NCI-H2029 treated with DMSO at 0.1 percent for 48 hours (cell line): ENCODE measurements around the gene C1orf116.

Experiments
- DNase-seq: peaks from one replicate; lab custom pipeline; 2025; lab: John Stamatoyannopoulos, UW

The C1orf116 gene

DNA sequence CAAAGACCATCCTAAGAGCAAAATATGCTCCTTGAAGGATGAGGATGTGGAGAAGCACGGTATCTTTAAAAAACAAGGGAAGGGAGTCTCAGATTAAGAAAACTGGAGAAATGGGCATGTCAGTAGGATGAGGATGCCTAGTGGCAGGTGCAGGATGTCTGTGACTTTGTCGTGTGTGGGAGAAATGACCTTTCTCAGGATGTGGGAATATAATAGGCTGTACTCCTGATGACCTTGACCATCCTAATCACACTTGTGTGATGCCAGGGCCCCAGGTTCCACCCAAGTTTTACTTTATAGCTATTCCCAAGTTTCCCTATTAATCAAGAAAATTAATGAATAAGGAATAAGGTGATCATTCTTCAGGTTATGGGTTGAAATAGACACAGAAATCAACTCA, 12.9 kb downstream of the C1orf116 start:
- no peak for DNase-seq

- DNase-seq, result no peak
Observed at GRCh38 chr1:207019161-207019560, 13.4 kb downstream of the C1orf116 start.

DNA sequence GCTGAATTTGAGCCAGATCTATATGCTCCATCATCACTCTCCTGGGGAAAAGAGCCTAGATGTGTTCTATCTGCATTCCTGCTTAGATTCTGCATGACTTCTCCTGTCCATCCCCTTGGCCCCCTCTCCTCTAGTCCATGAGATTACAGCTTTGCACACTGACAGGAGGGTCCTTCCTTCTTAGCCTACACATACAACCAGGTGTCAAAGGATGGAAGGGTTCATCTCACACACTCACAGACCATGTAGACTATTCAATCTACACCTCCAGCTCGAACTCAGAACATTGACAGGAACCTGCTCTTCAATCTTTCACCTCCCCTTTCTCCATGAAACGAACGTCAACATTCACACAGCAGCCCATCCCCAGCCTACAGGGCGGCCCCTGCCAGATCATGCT, 13.8 kb downstream of the C1orf116 start:
- no peak for DNase-seq

GRCh38 chr1:207017615-207018559, 14.7 kb downstream of the C1orf116 start:
- DNase-seq, result no peak

- DNase-seq, result no peak
Observed at GRCh38 chr1:207015791-207016190, 16.8 kb downstream of the C1orf116 start.

GRCh38 chr1:207014728-207015127, 17.8 kb downstream of the C1orf116 start:
- no peak for DNase-seq

DNA sequence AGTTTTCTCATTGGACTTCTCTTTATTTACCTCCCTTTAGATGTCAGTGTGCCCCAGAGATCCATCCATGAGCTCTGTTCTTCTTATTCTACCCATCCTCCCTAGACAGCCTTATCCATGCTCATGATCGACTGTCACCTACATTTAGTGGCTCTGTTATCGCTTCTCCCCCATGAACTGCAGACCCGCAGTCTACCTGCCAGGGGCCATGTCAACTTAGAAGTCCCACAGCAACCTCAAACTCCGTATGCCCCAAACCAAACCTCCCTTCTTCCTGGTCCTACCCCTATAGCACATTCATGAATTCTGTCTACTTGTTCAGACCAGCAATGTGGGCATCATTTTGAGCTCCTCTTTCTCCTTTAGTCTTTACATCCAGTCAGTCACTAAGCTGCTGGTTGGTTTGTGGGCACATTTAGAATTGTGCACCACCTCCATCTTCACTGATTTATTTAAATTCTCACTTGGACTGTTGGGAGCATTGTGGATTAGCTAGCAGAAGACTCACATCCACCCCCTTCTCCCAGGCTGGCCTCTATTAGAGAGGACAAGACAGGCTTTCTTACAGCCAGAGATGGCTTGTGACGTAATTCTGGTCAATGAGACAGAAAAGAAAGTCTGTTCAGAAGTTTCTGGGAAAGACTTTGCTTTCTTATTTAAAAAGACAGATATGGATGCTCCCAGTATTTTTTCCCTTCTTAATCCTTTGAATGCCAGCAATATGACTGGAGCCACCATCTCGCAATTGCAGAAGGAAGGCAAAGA, 19.1 kb downstream of the C1orf116 start:
- no peak for DNase-seq

GRCh38 chr1:207010726-207011125, 21.8 kb downstream of the C1orf116 start:
- no peak for DNase-seq

GRCh38 chr1:207009945-207010344, 22.6 kb downstream of the C1orf116 start:
- DNase-seq, result no peak

DNA sequence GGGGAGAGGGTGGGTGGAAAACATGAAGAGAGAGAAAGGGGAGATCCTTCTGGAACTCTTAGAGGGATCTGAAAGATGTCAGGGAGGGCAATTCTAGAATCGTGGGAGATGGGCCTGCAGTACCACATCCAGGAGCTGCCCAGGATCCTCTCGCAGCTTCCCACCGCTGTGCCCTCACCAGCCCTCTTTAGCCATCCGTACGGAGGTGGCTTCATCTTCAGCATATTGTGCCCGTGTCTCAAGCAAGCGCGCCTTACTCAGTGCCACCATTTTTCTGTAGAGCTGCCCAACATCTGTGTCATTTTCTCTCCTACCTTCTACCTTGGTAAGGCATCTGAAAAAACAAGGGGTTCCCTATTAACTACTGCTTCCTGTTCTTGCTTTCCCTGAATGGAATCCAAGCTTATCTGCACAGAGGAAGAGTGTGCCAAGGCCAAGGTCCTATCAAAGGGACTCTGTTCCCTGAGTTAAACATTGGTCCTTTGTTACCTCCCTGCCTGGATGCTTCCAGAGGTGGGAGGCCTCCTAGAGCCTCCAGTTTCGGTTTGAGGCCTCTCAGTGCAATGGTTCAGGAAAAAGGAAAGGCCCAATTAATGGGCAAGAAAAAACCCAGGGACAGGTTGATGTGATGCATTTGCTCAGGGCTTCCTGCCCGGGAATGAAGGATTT, 23.2 kb downstream of the C1orf116 start:
- no peak for DNase-seq

DNA sequence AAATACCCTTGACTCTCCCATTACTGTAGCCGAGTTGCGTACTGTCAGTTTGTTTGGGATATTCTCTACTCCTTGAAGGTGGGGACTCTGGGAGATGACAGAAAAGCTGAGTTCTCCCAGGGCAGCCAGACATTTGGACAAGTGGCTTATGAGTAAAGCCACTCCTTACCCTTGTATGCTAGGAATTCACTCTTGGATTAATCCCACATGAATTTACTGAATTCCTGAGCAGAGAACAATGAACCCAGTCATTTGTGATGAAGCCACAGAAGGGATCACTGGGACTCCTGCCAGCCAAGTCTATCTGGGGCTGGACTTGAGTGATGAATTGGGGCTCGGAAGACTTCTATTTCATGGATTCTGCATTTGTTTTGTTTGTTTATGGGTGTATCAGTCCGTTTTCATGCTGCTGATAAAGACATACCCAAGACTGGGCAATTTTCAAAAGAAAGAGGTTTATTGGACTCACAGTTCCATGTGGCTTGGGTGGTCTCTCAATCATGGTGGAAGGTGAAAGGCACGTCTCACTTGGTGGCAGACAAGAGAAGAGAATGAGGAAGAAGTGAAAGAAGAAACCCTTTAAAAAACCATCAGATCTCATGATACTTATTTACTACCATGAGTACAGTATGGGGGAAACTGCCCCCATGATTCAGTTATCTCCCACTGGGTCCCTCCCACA, 25.1 kb downstream of the C1orf116 start:
- no peak for DNase-seq

- no peak for DNase-seq
Observed at GRCh38 chr1:207006914-207007313, 25.6 kb downstream of the C1orf116 start.

GRCh38 chr1:207006083-207006482, 26.5 kb downstream of the C1orf116 start:
- DNase-seq, result no peak

DNA sequence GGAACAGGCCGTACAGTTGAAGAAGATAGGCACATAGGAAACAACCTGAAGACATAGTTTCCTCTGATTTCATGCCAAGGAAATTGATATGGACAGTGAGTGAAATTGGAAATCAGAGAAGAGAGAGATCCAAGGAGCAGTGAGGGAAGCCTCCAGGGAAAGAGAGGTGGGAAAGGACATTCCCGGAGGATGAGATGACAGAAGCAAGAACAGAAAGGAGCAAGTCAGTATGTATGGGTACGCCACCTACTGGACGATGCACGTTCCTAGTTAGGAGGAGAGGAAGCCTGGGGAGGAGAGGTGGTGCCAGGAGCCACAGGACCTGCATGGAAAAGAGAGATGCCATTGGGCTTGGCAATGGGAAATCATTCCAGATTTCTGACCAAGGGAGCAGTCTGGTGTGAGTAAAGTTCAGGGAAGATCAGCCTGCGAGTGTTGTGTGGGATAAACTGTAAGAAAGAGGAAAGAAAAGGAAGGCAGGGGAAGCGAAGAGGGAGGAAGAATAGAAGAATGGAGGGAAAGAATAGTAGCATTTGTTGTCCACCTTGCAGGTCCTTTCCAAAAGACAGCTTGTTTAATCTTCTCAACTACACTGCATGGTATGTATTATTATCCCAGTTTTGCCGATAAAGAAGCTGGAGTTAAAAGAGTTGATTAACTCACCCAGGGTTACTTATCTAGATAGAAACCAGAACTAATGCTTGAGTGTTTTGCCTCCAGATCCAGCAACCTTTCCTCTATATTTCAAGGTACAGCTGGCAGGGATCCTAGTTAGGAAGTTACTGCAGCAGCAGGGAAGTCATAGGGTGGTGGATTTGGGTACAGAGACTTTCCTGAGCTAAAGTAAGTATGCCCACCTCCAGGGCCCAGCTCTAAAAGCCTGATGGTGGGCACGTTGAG, 27.4 kb downstream of the C1orf116 start:
- DNase-seq, result peak; percentile 56

- no peak for DNase-seq
Observed at GRCh38 chr1:207003210-207003609, 29.3 kb downstream of the C1orf116 start.

GRCh38 chr1:207002724-207003146, 29.8 kb downstream of the C1orf116 start:
- peak; percentile 91 for DNase-seq

DNA sequence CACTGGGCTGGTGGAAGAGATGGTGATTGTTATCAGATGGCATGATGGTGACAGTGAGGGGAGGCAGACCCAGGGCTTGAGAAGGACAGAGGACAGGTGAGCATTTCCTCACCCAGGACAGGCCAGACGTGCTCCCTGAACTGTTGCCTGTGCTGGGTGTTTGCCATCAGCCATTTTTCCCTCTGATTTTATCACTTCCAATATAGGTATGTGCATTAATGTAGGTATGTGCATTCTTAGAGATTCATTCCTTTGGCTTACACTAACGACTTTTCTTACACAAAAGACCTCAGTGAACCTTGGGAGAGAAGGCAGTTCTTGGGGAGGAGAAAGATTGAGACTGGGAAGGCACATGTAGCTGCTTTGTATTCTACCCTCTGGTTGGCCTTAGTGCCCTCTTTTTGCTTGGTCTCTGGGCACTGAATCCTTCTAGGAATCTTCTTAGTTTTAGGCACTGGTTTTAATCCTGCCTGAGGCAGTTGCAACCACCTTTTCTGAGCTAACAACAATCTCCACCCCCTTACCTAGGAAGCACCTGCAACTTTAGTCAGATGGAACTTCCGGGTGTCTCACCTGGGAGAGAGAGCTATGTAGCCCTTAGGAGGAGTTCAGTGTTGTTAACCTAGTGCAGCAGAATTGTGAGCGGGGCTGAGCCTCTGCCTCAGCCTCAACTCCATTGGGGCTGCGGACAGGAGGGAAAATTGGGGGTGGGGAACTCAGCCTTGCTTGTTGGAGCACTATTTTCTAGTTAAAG, 30.9 kb downstream of the C1orf116 start:
- DNase-seq, result no peak

DNA sequence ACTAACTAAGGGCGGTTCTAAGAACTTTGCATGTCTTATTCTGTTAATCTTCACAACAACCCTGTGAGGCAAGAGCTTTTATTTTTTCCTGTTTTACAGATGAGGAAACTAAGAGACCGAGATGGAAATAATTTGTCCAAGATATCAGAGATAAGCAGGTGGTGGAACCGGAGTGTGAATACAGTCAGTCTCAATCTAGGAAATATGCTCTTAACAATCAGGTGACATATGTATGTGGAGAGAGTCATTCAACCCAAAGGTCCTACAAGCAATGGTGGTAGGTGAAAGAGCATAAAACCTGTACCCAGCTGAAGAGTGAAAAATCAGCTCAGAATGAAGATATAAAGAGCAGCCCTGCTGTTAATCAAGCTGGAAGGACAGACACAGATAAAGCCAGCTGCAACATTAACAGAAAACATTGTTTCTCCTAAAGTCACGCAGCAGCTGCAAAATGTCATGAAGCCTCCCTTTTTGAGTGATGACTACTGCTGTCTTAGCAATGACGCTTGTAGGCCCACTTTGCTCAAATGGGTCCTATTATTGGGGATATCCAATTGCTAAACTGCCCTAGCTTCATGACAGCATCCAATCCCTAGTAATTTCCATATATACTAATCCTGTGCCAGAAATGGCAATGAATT, 31.8 kb downstream of the C1orf116 start:
- no peak for DNase-seq

DNA sequence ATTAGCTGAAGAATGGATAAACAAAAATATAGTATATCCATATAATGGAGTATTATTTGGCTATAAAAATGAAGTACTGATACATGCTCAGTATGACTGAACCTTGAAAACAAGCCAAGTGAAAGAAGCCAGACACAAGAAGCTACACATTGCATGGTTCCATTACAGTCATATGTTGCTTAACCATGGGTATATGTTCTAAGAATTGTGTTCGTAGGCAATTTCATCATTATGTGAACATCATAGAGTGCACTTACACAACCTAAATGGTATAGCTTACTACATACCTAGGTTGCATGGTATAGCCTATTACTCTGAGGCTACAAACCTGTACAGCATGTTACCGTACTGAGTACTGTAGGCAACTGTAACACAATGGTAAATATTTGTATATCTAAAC, 33.7 kb downstream of the C1orf116 start:
- no peak for DNase-seq

DNA sequence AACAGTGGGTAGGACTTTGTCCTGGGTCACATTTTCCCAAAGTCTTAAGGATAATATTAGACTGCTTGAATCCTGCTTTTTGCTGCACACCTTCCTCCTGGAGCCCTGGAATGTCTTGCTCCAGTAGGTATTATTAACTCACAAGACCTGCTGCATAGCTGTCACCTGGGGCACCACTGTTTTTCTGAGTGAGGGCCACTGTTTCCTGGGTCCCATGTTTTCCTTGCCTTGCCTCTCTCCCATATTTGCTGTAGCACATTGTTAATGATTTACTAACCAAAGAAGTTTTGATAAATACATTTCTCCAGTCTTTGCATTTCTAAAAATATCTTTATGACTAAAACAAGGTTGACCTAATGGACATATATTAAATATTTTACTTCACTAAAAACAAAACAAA, 39.8 kb downstream of the C1orf116 start:
- DNase-seq, result no peak
